Measurements from ENCODE around the gene POU2AF3.

The POU2AF3 gene

DNA sequence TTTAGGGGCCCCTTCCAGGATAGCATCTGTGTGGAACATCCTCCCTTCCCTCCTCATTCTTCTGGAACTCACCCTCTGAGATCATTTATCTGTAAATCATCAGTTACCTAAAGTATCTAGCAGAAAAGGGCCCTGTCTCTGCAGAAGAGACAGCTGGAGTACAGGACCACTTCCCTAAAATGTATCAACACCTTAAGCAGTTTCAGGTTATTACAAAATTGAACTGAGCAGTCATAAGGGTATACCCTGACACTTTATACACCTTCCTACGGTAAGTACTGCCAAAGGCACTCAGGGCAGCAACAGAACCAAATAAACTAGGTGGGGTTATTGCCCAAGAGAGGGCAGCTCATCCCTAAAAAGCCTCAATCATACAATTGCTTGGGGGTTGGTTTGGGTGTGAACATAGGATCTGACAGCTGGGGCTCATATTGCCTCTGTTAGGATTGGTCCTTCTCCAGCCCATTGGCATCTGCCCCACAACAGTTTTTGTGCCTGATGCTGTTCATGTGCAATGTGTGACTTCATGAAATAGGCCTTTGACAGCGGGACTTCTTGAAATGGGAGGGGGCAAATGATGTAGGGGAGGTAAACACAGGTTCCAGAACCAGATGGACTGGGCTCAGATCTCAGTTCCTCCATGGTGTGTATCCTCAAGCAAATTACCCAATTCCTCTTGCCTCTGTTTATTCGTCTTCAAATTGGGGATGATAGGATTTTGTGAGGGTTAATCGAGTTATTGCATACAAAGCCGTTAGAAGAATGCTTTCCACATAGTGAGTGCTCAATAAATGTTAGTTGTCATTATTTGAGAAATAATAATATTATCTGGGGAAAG, 2.9 kb downstream of the POU2AF3 start:
- TF ChIP-seq, protein P1, sequence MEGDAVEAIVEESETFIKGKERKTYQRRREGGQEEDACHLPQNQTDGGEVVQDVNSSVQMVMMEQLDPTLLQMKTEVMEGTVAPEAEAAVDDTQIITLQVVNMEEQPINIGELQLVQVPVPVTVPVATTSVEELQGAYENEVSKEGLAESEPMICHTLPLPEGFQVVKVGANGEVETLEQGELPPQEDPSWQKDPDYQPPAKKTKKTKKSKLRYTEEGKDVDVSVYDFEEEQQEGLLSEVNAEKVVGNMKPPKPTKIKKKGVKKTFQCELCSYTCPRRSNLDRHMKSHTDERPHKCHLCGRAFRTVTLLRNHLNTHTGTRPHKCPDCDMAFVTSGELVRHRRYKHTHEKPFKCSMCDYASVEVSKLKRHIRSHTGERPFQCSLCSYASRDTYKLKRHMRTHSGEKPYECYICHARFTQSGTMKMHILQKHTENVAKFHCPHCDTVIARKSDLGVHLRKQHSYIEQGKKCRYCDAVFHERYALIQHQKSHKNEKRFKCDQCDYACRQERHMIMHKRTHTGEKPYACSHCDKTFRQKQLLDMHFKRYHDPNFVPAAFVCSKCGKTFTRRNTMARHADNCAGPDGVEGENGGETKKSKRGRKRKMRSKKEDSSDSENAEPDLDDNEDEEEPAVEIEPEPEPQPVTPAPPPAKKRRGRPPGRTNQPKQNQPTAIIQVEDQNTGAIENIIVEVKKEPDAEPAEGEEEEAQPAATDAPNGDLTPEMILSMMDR (IDR thresholded peaks at IDR 0.05), result no peak
- TF ChIP-seq ZFX (IDR thresholded peaks at IDR 0.05; ENCODE audit: borderline replicate concordance), result no peak
- no peak overlapping the region for H3K27ac ChIP-seq

DNA sequence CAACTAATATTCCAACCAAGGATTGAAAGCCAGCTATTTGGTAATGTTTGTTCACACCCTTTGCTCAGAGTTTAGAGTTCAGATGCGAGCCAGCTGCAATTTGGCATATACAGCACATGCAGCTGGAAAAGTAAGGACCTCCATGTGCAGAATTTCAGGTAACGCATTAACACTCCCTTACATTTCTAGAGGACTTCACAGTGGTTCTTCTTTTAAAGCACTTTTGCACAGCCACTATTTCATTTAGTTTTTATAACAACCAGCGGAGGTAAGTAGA, 3.4 kb downstream of the POU2AF3 start:
- no peak overlapping the region for H3K27ac ChIP-seq
- TF ChIP-seq ZFX (IDR thresholded peaks at IDR 0.05; ENCODE audit: borderline replicate concordance), result no peak
- TF ChIP-seq, protein P1 (IDR thresholded peaks at IDR 0.05), result no peak

DNA sequence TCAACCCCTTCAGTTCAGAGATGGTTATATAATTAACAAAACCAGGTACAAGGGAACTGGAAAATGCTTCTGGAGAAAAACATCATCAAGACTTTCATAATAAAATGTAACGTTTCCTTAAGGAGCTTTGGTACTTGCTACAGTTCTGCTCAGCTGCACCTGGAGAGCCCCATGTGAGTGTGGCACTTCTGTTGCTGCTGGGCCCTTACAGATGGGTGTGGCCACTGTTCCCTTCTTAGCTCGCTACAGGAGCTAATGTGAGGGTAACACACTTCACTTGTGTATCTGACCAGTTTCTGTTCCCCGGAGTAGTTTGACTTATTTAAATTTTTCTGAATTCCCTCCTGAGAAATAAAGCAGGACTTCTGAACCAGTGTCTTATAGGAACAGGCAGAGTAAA, 4.0 kb downstream of the POU2AF3 start:
- TF ChIP-seq ZFX (IDR thresholded peaks at IDR 0.05; ENCODE audit: borderline replicate concordance), result no peak
- TF ChIP-seq, protein P1 (IDR thresholded peaks at IDR 0.05), result no peak
- peak overlapping the region; percentile 86 for H3K27ac ChIP-seq

DNA sequence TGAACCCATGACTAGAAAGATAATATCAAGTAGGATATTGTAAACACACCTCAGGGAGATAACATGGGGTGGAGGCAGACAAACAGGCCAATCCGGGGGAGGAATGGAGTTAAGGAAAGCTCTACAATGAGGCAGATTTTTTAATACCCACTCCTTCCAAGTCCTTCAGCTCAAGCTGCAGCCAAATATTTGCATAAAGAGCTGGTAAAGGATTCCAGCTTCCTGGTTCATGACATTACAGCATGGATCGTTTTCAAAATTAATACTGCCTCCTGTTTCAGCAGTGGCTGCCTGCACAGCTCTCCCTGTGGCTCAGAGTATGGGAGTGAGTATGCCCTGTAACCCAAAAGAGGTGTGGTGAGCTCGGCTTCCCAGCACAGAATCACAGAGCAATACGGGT, 5.1 kb downstream of the POU2AF3 start:
- H3K27ac ChIP-seq, result peak overlapping the region; percentile 86
- no peak for TF ChIP-seq ZFX (IDR thresholded peaks at IDR 0.05; ENCODE audit: borderline replicate concordance)
- TF ChIP-seq, protein P1 (IDR thresholded peaks at IDR 0.05), result 0 out of 2 replicates have a peak, but pooled peaks have one; percentile 12

DNA sequence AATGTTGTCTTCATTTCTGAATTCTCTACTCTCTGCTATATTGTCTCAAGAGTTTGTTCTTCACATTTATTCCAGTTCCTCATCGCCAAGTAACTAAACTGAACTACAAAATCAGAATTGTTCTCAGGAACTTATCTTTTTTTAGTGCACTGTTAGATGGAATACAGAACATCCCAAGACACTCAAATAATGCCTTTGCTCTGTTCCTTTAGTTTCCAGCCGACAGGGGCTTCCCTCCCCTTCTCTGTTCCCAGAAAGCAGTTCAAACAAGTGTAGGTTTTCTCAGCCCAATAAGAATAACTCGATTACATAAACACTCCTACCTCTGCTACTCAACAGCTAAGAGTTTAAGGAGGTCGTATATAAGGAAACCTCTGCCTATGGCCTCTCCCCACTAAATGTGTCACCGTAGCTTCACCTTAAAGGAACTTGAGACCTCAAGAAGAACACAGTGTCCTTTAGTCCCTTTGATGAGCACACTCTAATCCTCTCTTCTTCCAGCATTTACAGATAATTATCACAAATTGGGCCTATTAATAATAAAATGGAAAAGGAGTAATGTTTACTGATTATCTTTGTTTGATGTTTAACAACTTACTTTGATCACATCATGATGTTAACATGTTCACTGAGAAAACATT, 6.9 kb downstream of the POU2AF3 start:
- peak overlapping the region; percentile 86 for H3K27ac ChIP-seq
- TF ChIP-seq ZFX (IDR thresholded peaks at IDR 0.05; ENCODE audit: borderline replicate concordance), result no peak
- TF ChIP-seq, protein P1 (IDR thresholded peaks at IDR 0.05), result no peak

DNA sequence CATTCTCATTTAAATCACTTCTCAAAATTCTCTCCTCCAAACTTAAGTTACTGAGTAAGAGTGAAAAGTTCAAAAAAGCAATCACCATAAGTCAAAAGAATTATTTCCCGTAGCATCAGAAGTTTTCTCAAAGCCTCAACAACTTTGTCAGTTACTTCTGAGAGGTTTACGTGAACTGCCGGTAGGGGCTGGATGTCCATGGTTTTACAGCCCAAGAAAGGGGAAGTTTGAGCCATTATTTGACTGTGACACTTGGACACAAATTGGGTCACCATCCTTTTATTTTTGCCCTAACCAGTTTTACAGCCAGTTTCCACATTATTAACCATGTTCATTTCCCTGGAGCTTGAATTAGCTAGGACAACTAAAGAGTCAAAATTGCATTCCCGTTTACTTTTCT, 7.5 kb downstream of the POU2AF3 start:
- peak overlapping the region; percentile 86 for H3K27ac ChIP-seq

More for the DNA sequence above, 7.5 kb downstream of the POU2AF3 start:
- TF ChIP-seq, protein P1 (IDR thresholded peaks at IDR 0.05), result no peak; the same call in 1 of the 2 replicates
- TF ChIP-seq ZFX (IDR thresholded peaks at IDR 0.05; ENCODE audit: borderline replicate concordance), result no peak

Measured in 22Rv1 (cell line).